ENCODE measurements around the gene HAS3.
"Not testable (repeated sequence)": the region's sequence is repeated elsewhere in the genome, so short reads cannot be mapped to it uniquely, and the experiment has no call there.

Gene HAS3

GRCh38 chr16:69141936-69142335, 36.5 kb downstream of the HAS3 start:
- no peak for DNase-seq (ENCODE audit: low read depth, low spot score)

- no peak for DNase-seq (ENCODE audit: low read depth, low spot score)
Observed at GRCh38 chr16:69143116-69143515, 37.7 kb downstream of the HAS3 start.

- DNase-seq (ENCODE audit: low read depth, low spot score) = no peak
Observed at GRCh38 chr16:69145658-69146057, 40.2 kb downstream of the HAS3 start.

GRCh38 chr16:69149621-69150020, 44.2 kb downstream of the HAS3 start:
- DNase-seq (ENCODE audit: low read depth, low spot score) = not testable (repeated sequence)

- DNase-seq (ENCODE audit: low read depth, low spot score) = peak; percentile 89
Observed at GRCh38 chr16:69150146-69150865, 44.9 kb downstream of the HAS3 start.

GRCh38 chr16:69157196-69157595, 51.7 kb downstream of the HAS3 start:
- no peak for DNase-seq (ENCODE audit: low read depth, low spot score)

GRCh38 chr16:69160192-69160591, 54.7 kb downstream of the HAS3 start:
- DNase-seq (ENCODE audit: low read depth, low spot score) = no peak

- no peak for DNase-seq (ENCODE audit: low read depth, low spot score)
Observed at GRCh38 chr16:69165584-69165983, 60.1 kb downstream of the HAS3 start.

- DNase-seq (ENCODE audit: low read depth, low spot score) = peak; percentile 41
Observed at GRCh38 chr16:69166221-69166833, 60.9 kb downstream of the HAS3 start.

- DNase-seq (ENCODE audit: low read depth, low spot score) = no peak
Observed at GRCh38 chr16:69166946-69167930, 61.8 kb downstream of the HAS3 start.

Measured in astrocyte of the hippocampus (primary cell).